Measurements from ENCODE around the gene FAM240B. TPM values are rescaled to one million over a fixed set of nuclear protein-coding genes. Genes with fewer than 3 reads are reported as not detected.

The FAM240B gene
- total RNA-seq (not detected), polyA plus RNA-seq (not detected)
- long read RNA-seq, donor 1 = 0 reads
- long read RNA-seq, donor 2 = 0 reads

DNA sequence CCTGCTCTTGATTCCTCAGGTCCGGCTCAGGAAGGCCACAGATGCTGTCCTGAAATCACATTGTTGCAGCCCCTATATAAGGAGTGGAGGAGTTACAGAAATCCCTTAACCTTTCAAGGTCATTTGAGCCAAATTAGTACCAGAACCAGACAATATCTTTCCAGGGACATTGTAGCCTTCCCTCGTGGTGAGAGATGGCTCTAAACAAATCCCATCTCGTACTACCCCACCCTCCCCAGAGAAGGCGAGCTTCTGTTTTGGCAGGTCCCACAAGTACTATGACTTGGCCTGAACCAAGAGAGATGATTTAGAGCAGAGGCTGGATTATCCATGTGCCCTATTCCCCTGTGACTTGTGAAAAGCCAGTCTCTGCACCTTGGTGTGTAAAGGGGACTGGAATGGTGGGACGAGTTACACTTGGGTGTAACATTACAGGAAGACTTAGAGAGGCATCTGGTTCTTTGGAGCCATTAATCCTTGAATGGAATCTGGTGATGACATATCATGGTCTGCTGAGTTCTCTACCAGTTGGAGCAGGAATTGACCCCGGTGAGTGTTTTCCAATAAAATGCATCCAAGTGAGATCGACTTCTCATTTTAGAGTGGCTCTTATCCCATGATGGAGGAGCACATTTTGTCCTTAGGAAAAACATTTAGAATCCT is at the start of gene FAM240B:
TSS of gene FAM240B (minus strand) at position 51 of the 663 bp plus-strand sequence. CDS start 16,134 bp downstream, outside the sequence.
- H3K36me3 ChIP-seq = no peaks in the 10 kb centered on the region
- TF ChIP-seq POLR2AphosphoS5 (IDR thresholded peaks at IDR 0.05) = no peak
- TF ChIP-seq, protein P1, sequence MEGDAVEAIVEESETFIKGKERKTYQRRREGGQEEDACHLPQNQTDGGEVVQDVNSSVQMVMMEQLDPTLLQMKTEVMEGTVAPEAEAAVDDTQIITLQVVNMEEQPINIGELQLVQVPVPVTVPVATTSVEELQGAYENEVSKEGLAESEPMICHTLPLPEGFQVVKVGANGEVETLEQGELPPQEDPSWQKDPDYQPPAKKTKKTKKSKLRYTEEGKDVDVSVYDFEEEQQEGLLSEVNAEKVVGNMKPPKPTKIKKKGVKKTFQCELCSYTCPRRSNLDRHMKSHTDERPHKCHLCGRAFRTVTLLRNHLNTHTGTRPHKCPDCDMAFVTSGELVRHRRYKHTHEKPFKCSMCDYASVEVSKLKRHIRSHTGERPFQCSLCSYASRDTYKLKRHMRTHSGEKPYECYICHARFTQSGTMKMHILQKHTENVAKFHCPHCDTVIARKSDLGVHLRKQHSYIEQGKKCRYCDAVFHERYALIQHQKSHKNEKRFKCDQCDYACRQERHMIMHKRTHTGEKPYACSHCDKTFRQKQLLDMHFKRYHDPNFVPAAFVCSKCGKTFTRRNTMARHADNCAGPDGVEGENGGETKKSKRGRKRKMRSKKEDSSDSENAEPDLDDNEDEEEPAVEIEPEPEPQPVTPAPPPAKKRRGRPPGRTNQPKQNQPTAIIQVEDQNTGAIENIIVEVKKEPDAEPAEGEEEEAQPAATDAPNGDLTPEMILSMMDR (IDR thresholded peaks at IDR 0.05 in 8 of 11, conservative IDR thresholded peaks at IDR 0.05 in 3 of 11) = no peak
- no peak for TF ChIP-seq POLR2A (IDR thresholded peaks at IDR 0.05)
- WGBS, 5 donors = 68 to 87% (median 78%) methylated on average over 7 of the region's 7 CpGs
- no peak within 1 kb of the TSS for H3K4me3 ChIP-seq
- H3K27me3 ChIP-seq (replicated peaks in 1 of 7) = no peaks in the 10 kb centered on the region
- no peak within 1 kb of the TSS for H3K27ac ChIP-seq
- no peaks in the 10 kb centered on the region for H3K4me1 ChIP-seq
- no peak for DNase-seq
- H3K9me3 ChIP-seq = no peaks in the 10 kb centered on the region
- intact Hi-C loops (cut with DNase I; ENCODE audit: low total_unique reads) = no loop called here

DNA sequence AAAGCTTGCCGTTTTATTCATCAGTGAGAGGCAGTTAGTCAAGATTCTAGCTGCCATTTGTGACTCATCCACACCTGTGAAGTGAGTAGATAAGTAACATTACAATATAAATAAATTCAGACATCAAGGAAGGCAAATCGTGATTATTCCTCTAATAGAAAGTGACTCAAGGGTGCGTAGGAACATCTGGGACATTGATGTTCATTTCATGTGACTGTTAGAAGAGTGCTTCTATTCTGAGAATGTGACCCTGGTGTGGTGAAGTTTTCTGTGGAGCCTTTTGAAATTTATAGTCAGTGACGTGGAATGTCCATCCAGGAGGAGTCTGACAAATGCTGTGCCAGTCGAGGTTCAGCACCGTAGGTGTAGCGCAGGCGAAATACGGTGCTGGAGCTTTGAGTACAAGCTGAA is 48.4 kb upstream of the FAM240B start:
- no peaks in the 10 kb centered on the region for H3K36me3 ChIP-seq
- H3K4me3 ChIP-seq = no peak overlapping the region
- peaks cover 0 to 12% (median 0%) of the 10 kb centered on the region in 8 donors for H3K9me3 ChIP-seq
- H3K27me3 ChIP-seq (replicated peaks in 1 of 7) = no peaks in the 10 kb centered on the region
- no peak for DNase-seq
- whole genome bisulfite sequencing, 5 donors = 87 to 92% (median 89%) methylated on average over 9 of the region's 9 CpGs
- intact Hi-C loops (cut with DNase I; ENCODE audit: low total_unique reads) = no loop called here
- TF ChIP-seq POLR2AphosphoS5 (IDR thresholded peaks at IDR 0.05) (no peak), POLR2A (IDR thresholded peaks at IDR 0.05) (no peak)
- TF ChIP-seq, protein P1 (IDR thresholded peaks at IDR 0.05 in 8 of 11, conservative IDR thresholded peaks at IDR 0.05 in 3 of 11) = no peak
- H3K4me1 ChIP-seq = no peaks in the 10 kb centered on the region
- H3K27ac ChIP-seq = no peak overlapping the region

DNA sequence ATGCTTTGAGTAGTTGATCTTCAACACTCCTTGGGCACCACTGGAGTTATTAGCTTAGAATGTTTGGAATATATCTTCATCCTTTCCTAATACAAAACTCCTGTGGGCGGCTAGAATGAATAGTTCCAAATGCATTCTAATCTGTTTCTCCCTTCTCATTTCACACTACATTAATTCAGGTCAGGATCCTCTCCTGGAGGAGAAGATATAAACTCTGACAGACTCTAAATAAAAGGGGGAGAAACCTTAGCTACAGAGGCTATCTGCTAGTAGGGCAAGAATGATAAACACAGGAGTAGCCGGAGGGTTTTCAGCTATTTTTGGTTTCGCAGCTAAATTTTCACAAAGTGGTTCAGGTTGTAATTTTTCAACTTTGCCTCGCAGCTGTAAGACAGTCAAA is 45.2 kb upstream of the FAM240B start:
- Histone ChIP-seq H3K27ac (no peak overlapping the region), H3K4me1 (no peaks in the 10 kb centered on the region)
- intact Hi-C loops (cut with DNase I; ENCODE audit: low total_unique reads) = no loop called here

DNA sequence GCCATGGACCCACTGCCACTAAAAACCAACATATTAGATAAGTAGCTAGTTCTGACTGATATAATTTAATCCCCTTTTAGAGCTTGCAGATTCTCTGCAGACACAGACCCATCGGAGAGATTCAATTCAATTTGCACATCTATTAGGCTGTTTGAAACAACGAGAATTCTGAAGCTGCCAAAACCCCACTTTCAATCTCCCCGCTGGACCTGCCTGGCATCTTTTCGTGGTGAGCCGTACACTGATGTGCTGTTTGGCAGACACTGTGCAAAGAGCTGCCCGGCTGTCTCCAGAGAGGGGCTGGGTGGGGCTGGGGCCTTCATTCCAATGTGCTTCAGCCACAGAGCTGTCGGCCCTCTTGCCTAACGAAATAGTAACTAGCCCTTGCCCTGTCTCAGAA is 42.1 kb upstream of the FAM240B start:
- no peaks in the 10 kb centered on the region for H3K4me1 ChIP-seq
- intact Hi-C loops (cut with DNase I; ENCODE audit: low total_unique reads) = no loop called here
- H3K4me3 ChIP-seq = no peak overlapping the region
- TF ChIP-seq, protein P1 (IDR thresholded peaks at IDR 0.05 in 8 of 11, conservative IDR thresholded peaks at IDR 0.05 in 3 of 11) = no peak
- TF ChIP-seq POLR2A (IDR thresholded peaks at IDR 0.05) (no peak), POLR2AphosphoS5 (IDR thresholded peaks at IDR 0.05) (no peak)
- H3K36me3 ChIP-seq = no peaks in the 10 kb centered on the region
- DNase-seq = no peak
- 72 to 82% (median 75%) methylated on average over 8 of the region's 8 CpGs for WGBS, 5 donors
- peaks cover 0 to 5% (median 0%) of the 10 kb centered on the region in 8 donors for H3K9me3 ChIP-seq
- H3K27ac ChIP-seq = no peak overlapping the region
- peaks cover 0 to 6% (median 0%) of the 10 kb centered on the region in 7 donors for H3K27me3 ChIP-seq (replicated peaks in 1 of 7)

More for the DNA sequence above, 45.2 kb upstream of the FAM240B start:
- no peaks in the 10 kb centered on the region for H3K36me3 ChIP-seq
- no peak for TF ChIP-seq POLR2AphosphoS5 (IDR thresholded peaks at IDR 0.05)
- no peak for TF ChIP-seq POLR2A (IDR thresholded peaks at IDR 0.05)
- TF ChIP-seq, protein P1 (IDR thresholded peaks at IDR 0.05 in 8 of 11, conservative IDR thresholded peaks at IDR 0.05 in 3 of 11) = no peak
- DNase-seq = no peak
- H3K4me3 ChIP-seq = no peak overlapping the region
- peaks cover 0 to 6% (median 0%) of the 10 kb centered on the region in 7 donors for H3K27me3 ChIP-seq (replicated peaks in 1 of 7)
- peaks cover 0 to 10% (median 0%) of the 10 kb centered on the region in 8 donors for H3K9me3 ChIP-seq
- WGBS, 5 donors = 75 to 83% (median 77%) methylated on average over 4 of the region's 4 CpGs

Measured in spleen (tissue), 13 donors.